CD8-positive, alpha-beta memory T cell (primary cell): ENCODE measurements around the gene ATRNL1. TPM values are rescaled to one million over a fixed set of nuclear protein-coding genes. Genes with fewer than 3 reads are reported as not detected.
A peak's percentile ranks its signal among the peaks of the same experiment; 100 is the strongest.
"Not testable (repeated sequence)": the region's sequence is repeated elsewhere in the genome, so short reads cannot be mapped to it uniquely, and the experiment has no call there.

ENCODE experiments used
- CTCF ChIA-PET: fragments of 350-600 bp; sonication (Branson Sonifier 250); formaldehyde crosslinking; loops from one replicate; lab custom pipeline; 2021; ENCODE audit warnings: antibody characterized with exemption; lab: Charles Lee
- POLR2A ChIA-PET: fragments of 350-600 bp; sonication (Branson Sonifier 250); formaldehyde crosslinking; loops from one replicate; lab custom pipeline; 2021; ENCODE audit warnings: antibody characterized with exemption; lab: Charles Lee
- DNase-seq, 5 donors: peaks; one replicate each; pipeline versions ENCODE4 v3.0.0 to v3.0.0-alpha.2; 2020 to 2022; ENCODE audit warnings: mixed read lengths in 1 of 5
- H3K27ac ChIP-seq: one replicate; pipeline ENCODE4 v1.7.0; 2013; ENCODE audit warnings: low read depth, mild to moderate bottlenecking, low read length, moderate library complexity
- H3K27me3 ChIP-seq: 2 replicates; pipeline ENCODE4 v1.7.0; 2013; ENCODE audit warnings: low read length, mild to moderate bottlenecking; ENCODE audit not compliant: insufficient read depth, poor library complexity, severe bottlenecking
- H3K36me3 ChIP-seq: 2 replicates; pipeline ENCODE4 v1.7.0; 2013; ENCODE audit warnings: mild to moderate bottlenecking, low read length, moderate library complexity; ENCODE audit not compliant: insufficient read depth
- H3K4me1 ChIP-seq: 2 replicates; pipeline ENCODE4 v1.7.0; 2013; ENCODE audit warnings: mild to moderate bottlenecking, low read length, moderate library complexity; ENCODE audit not compliant: insufficient read depth
- H3K4me3 ChIP-seq: 2 replicates; pipeline ENCODE4 v1.7.0; 2013; ENCODE audit warnings: mild to moderate bottlenecking, low read length
- H3K9me3 ChIP-seq: 2 replicates; pipeline ENCODE4 v1.7.0; 2013; ENCODE audit warnings: mild to moderate bottlenecking, low read length
- H3K27ac Mint-ChIP-seq, 8 donors: one replicate each; pipeline ENCODE4 v1.8.0; 2020 to 2021; ENCODE audit warnings: mixed read lengths in 8 of 8, mild to moderate bottlenecking in 6 of 8, inconsistent platforms in 3 of 8, moderate library complexity in 3 of 8
- H3K27me3 Mint-ChIP-seq, 2 donors: one replicate each; pipeline ENCODE4 v1.8.0; 2020 to 2021; ENCODE audit warnings: mixed read lengths in 2 of 2, mild to moderate bottlenecking in 1 of 2, moderate library complexity in 1 of 2
- H3K36me3 Mint-ChIP-seq, 3 donors: one replicate each; pipeline ENCODE4 v1.8.0; 2020 to 2021; ENCODE audit warnings: mixed read lengths in 3 of 3, inconsistent platforms in 1 of 3, mild to moderate bottlenecking in 1 of 3
- H3K4me1 Mint-ChIP-seq, 3 donors: one replicate each; pipeline ENCODE4 v1.8.0; 2020 to 2021; ENCODE audit warnings: mixed read lengths in 3 of 3, inconsistent platforms in 1 of 3, mild to moderate bottlenecking in 1 of 3
- H3K4me3 Mint-ChIP-seq, 7 donors: one replicate each; pipeline ENCODE4 v1.8.0; 2020 to 2021; ENCODE audit warnings: mixed read lengths in 7 of 7, mild to moderate bottlenecking in 6 of 7, moderate library complexity in 4 of 7, inconsistent platforms in 2 of 7
- H3K9me3 Mint-ChIP-seq, 5 donors: one replicate each; pipeline ENCODE4 v1.8.0; 2020 to 2022; ENCODE audit warnings: mixed read lengths in 5 of 5, mild to moderate bottlenecking in 3 of 5, moderate library complexity in 2 of 5, inconsistent platforms in 1 of 5
- polyA plus RNA-seq: library from polyadenylated mRNA; unstranded; fragments of 300-500 nt; fragmentation: Illumina TruSeq; gene quantifications from one replicate; pipeline ENCODE4 v1.2.3, GENCODE V29; 2021
- total RNA-seq, 2 experiments: library from RNA; stranded (reverse); gene quantifications; one replicate each; pipeline ENCODE4 v1.2.3, GENCODE V29; 2021

Gene ATRNL1
- total and polyA plus RNA-seq, 3 experiments from 2014 or later: not detected

DNA sequence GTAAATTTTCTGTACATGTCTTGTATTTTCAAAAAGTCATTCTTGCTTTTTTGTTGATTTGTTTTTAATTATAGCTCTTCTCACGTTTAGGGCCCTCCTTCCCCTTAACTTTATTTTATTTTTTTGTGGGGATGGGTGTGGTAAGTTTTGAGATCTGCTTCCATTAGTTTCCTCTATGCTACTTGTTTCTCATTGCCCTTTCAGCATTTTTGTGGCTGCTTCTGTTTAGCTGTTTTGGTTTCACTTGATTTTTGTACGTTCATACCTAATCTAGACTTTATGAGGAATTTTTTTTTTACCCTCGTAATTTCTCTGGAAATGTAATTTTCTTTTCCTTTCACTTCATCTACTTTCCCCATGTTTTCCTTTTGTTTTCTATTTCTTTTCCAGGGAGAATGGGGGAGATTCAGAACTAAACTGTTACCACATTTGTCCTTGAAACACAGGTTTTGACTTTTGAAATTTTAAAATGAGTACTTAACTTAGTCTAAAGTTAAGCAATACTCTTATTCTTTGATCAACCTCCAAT, 80.8 kb downstream of the ATRNL1 start:
- Histone ChIP-seq H3K36me3 (no peaks in the 10 kb centered on the region), H3K27ac (no peak overlapping the region), H3K4me1 (no peaks in the 10 kb centered on the region), H3K4me3 (no peak overlapping the region), H3K27me3 (no peaks in the 10 kb centered on the region), H3K9me3 (no peaks in the 10 kb centered on the region)
- CTCF ChIA-PET: no interaction called here
- Mint-ChIP-seq H3K4me3 (no peak overlapping the region), H3K27ac (no peak overlapping the region), H3K27me3 (peaks cover 0 to 6% of the 10 kb centered on the region in 2 donors), H3K9me3 (no peaks in the 10 kb centered on the region), H3K4me1 (no peaks in the 10 kb centered on the region), H3K36me3 (no peaks in the 10 kb centered on the region)
- POLR2A ChIA-PET: no interaction called here
- no peak for DNase-seq

GRCh38 chr10:115207276-115207675, 114.1 kb downstream of the ATRNL1 start:
- H3K36me3 Mint-ChIP-seq, DNase-seq, H3K27me3 Mint-ChIP-seq, H3K9me3 ChIP-seq, H3K27ac ChIP-seq, POLR2A ChIA-PET, H3K36me3 ChIP-seq, H3K9me3 Mint-ChIP-seq, CTCF ChIA-PET, H3K4me3 ChIP-seq, H3K27me3 ChIP-seq, H3K4me1 ChIP-seq: not testable (repeated sequence)
- Mint-ChIP-seq H3K4me3 (peak overlapping the region in 6 of 7 donors; percentile 55 to 73 (median 65)), H3K4me1 (peaks cover 6 to 16% (median 14%) of the 10 kb centered on the region in 3 donors), H3K27ac (peak overlapping the region in 3 of 8 donors; percentile 2 to 63 (median 16))

DNA sequence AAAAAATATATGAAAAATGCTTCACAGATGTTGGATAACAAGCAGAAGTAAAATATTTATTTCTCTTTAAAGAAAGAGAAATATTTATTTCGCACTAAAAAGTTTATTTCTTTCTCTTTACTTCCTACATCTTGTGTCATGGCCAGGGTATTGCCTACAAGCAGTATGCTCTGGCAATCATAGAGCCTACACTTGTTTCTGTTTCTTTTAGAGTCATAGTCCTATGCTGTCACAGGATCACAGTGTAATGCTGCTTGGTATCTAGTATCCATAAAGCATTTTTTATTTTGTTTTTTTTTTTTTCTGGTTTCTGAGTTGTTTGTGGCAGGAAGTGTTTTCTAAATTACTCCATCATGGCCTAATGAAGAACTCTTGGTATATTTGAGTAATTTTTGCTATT, 116.0 kb downstream of the ATRNL1 start:
- Mint-ChIP-seq H3K36me3 (no peaks in the 10 kb centered on the region), H3K27ac (no peak overlapping the region), H3K27me3 (no peaks in the 10 kb centered on the region), H3K9me3 (peaks cover 0 to 5% (median 3%) of the 10 kb centered on the region in 5 donors), H3K4me1 (peaks cover 6 to 16% (median 14%) of the 10 kb centered on the region in 3 donors), H3K4me3 (no peak overlapping the region)
- H3K9me3 ChIP-seq: no peaks in the 10 kb centered on the region
- CTCF ChIA-PET: no interaction called here
- H3K27ac ChIP-seq: no peak overlapping the region
- DNase-seq: no peak
- H3K27me3 ChIP-seq: no peaks in the 10 kb centered on the region
- H3K4me1 ChIP-seq: no peaks in the 10 kb centered on the region
- H3K36me3 ChIP-seq: no peaks in the 10 kb centered on the region
- H3K4me3 ChIP-seq: no peak overlapping the region
- POLR2A ChIA-PET: no interaction called here

DNA sequence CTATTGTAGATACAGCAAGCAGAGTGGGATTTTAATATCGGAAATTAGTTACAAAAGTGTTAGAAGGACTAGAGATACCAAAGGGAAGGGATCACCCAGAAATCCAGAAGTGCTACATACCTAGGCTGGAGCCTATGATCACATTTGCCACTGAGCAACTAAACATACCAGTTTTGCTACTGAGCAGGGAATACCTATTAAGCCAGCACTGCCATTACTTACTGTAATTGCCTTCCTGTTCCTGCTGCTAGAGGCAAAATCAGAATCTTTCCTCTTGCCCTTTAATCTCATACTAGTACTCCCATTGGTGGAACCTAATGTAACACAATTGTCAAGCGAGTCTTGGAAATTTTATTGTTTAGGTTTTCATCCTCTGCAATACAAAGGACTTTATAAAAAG, 121.7 kb downstream of the ATRNL1 start:
- Mint-ChIP-seq H3K4me3 (no peak overlapping the region), H3K27me3 (no peaks in the 10 kb centered on the region), H3K27ac (no peak overlapping the region), H3K4me1 (no peaks in the 10 kb centered on the region), H3K36me3 (no peaks in the 10 kb centered on the region), H3K9me3 (peaks cover 0 to 5% (median 5%) of the 10 kb centered on the region in 5 donors)
- H3K4me3 ChIP-seq: no peak overlapping the region
- POLR2A ChIA-PET: no interaction called here
- no peak for DNase-seq
- H3K36me3 ChIP-seq: no peaks in the 10 kb centered on the region
- no peaks in the 10 kb centered on the region for H3K27me3 ChIP-seq
- no peaks in the 10 kb centered on the region for H3K9me3 ChIP-seq
- no peaks in the 10 kb centered on the region for H3K4me1 ChIP-seq
- CTCF ChIA-PET: no interaction called here
- H3K27ac ChIP-seq: no peak overlapping the region

DNA sequence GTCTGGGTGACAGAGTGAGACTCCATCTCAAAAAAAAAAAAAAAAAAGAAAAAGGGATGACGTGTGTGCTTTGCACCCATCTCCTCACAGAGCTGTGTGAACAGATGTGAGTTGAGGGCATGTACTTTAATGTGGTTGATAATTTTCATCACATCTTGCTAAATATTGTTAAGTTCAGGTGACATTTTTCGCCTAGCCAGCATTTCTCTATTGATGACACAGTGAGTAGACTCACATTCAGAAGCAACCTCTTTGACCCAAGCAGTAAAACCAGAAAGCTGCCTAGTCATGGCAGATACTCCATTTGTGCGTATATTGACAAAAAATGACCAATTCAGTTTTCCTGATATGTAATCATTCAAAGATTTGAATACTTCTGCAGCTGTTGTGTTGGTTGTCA, 126.0 kb downstream of the ATRNL1 start:
- H3K36me3 Mint-ChIP-seq: no peaks in the 10 kb centered on the region
- CTCF ChIA-PET: no interaction called here
- no peaks in the 10 kb centered on the region for H3K9me3 ChIP-seq

DNA sequence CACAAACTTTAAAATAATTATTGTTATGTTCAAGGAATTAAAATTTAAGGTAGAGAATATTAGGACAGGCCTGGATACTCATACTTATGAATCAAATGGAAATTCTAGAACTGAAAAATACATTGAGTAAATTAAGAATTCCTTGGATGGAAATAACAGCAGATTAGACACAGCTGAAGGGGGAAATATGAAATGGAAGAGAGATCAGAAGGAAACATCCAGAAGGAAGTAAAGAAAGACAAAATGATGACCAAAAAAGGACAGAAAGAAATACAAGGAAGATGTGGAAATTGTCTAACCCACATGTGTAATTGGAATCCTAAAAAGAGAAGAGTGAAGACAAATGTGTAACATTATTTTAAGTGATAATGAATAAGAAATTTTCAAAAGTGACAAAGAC, 128.9 kb downstream of the ATRNL1 start:
- Histone ChIP-seq H3K27me3 (no peaks in the 10 kb centered on the region), H3K4me3 (no peak overlapping the region), H3K9me3 (no peaks in the 10 kb centered on the region), H3K4me1 (no peaks in the 10 kb centered on the region), H3K36me3 (no peaks in the 10 kb centered on the region), H3K27ac (no peak overlapping the region)
- Mint-ChIP-seq H3K27me3 (no peaks in the 10 kb centered on the region), H3K4me1 (no peaks in the 10 kb centered on the region), H3K27ac (no peak overlapping the region), H3K9me3 (peaks cover 0 to 8% (median 3%) of the 10 kb centered on the region in 5 donors), H3K36me3 (no peaks in the 10 kb centered on the region), H3K4me3 (no peak overlapping the region)
- ChIA-PET POLR2A (no interaction called here), CTCF (no interaction called here)
- no peak for DNase-seq

More for the DNA sequence above, 126.0 kb downstream of the ATRNL1 start:
- no peak overlapping the region for H3K4me3 ChIP-seq
- Mint-ChIP-seq H3K4me3 (no peak overlapping the region), H3K27ac (no peak overlapping the region), H3K27me3 (no peaks in the 10 kb centered on the region), H3K4me1 (no peaks in the 10 kb centered on the region), H3K9me3 (peaks cover 0 to 8% (median under 1%) of the 10 kb centered on the region in 5 donors)
- H3K36me3 ChIP-seq: no peaks in the 10 kb centered on the region
- H3K27me3 ChIP-seq: no peaks in the 10 kb centered on the region
- H3K27ac ChIP-seq: no peak overlapping the region
- H3K4me1 ChIP-seq: no peaks in the 10 kb centered on the region
- DNase-seq: no peak
- POLR2A ChIA-PET: no interaction called here

DNA sequence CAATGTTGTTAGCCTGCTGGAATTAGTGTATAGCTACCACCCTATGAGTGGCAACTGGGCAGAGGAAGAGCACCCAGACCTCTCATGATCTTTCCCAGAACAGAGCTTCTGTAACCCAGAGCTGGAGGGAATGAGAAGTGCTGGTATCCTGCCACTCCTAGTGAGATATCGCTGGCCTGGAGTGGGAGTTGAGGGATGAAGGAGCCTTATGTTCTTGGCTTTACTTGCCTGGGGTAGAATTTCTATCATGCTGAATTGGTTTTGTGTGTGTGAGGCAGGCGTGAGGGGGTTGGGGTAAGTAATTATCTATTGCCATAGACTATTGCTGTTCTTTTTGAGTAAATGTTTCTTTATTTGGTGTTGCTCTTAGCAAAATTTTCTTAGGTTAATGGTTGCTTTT, 146.6 kb downstream of the ATRNL1 start:
- Mint-ChIP-seq H3K9me3 (peaks cover 0 to 7% (median 0%) of the 10 kb centered on the region in 5 donors), H3K4me1 (no peaks in the 10 kb centered on the region), H3K27ac (no peak overlapping the region), H3K36me3 (no peaks in the 10 kb centered on the region), H3K27me3 (peaks cover 0 to 2% of the 10 kb centered on the region in 2 donors), H3K4me3 (no peak overlapping the region)
- ChIA-PET POLR2A (no interaction called here), CTCF (no interaction called here)
- Histone ChIP-seq H3K27ac (no peak overlapping the region), H3K9me3 (no peaks in the 10 kb centered on the region), H3K36me3 (no peaks in the 10 kb centered on the region), H3K4me3 (no peak overlapping the region), H3K4me1 (no peaks in the 10 kb centered on the region), H3K27me3 (no peaks in the 10 kb centered on the region)
- DNase-seq: no peak

DNA sequence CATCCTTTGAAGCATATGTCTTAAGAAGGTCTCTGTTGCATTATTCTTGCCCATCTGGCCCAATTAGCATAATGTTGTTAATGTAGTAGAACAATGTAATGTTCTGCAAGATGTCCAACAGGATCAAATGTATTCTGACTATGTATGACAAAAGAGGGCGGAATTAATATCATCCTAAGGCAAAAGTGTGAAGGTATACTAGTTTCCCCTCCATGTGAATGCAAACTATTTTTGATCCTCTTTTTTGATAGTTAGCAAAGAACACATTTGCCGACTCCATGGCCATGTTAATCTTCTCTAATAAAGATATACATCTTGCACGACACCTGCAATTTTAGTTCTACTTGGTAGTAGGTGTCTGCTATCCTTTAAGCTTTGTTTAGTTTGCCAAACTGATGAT, 157.6 kb downstream of the ATRNL1 start:
- DNase-seq: no peak
- POLR2A ChIA-PET: no interaction called here
- Mint-ChIP-seq H3K36me3 (no peaks in the 10 kb centered on the region), H3K9me3 (peaks cover 1 to 7% (median 2%) of the 10 kb centered on the region in 5 donors), H3K27ac (no peak overlapping the region), H3K27me3 (peaks cover 0 to 2% of the 10 kb centered on the region in 2 donors), H3K4me3 (no peak overlapping the region), H3K4me1 (no peaks in the 10 kb centered on the region)
- CTCF ChIA-PET: no interaction called here
- Histone ChIP-seq H3K27ac (no peak overlapping the region), H3K36me3 (no peaks in the 10 kb centered on the region), H3K9me3 (no peaks in the 10 kb centered on the region), H3K4me3 (no peak overlapping the region), H3K27me3 (no peaks in the 10 kb centered on the region), H3K4me1 (no peaks in the 10 kb centered on the region)
